ENCODE data around the gene ZNF276.
A peak's percentile ranks its signal among the peaks of the same experiment; 100 is the strongest.

The ZNF276 gene

GRCh38 chr16:89717688-89718505 lies 3.4 kb upstream of the ZNF276 start:
- Histone ChIP-seq H3K27ac (peak overlapping the region; percentile 100), H3K9me3 (no peaks in the 10 kb centered on the region), H3K27me3 (peaks cover 6% of the 10 kb centered on the region), H3K36me3 (peaks cover 8% of the 10 kb centered on the region), H3K4me3 (ENCODE audit: low read depth in 1 of 2, low read length in 1 of 2) (peak overlapping the region in 1 of 2 experiments; percentile 96), H3K4me1 (ENCODE audit: control insufficient read depth in 1 of 2, insufficient read depth in 1 of 2, low read depth in 1 of 2, low read length in 1 of 2) (peaks cover 36 to 37% of the 10 kb centered on the region in 2 experiments)
- TF ChIP-seq, protein P1, sequence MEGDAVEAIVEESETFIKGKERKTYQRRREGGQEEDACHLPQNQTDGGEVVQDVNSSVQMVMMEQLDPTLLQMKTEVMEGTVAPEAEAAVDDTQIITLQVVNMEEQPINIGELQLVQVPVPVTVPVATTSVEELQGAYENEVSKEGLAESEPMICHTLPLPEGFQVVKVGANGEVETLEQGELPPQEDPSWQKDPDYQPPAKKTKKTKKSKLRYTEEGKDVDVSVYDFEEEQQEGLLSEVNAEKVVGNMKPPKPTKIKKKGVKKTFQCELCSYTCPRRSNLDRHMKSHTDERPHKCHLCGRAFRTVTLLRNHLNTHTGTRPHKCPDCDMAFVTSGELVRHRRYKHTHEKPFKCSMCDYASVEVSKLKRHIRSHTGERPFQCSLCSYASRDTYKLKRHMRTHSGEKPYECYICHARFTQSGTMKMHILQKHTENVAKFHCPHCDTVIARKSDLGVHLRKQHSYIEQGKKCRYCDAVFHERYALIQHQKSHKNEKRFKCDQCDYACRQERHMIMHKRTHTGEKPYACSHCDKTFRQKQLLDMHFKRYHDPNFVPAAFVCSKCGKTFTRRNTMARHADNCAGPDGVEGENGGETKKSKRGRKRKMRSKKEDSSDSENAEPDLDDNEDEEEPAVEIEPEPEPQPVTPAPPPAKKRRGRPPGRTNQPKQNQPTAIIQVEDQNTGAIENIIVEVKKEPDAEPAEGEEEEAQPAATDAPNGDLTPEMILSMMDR (IDR thresholded peaks at IDR 0.05) = no peak

- no peaks in the 10 kb centered on the region for H3K27me3 ChIP-seq
- peak overlapping the region; percentile 100 for H3K27ac ChIP-seq
- TF ChIP-seq, protein P1 (IDR thresholded peaks at IDR 0.05) = no peak
- H3K4me3 ChIP-seq (ENCODE audit: low read depth in 1 of 2, low read length in 1 of 2) = peak overlapping the region; percentile 86 to 96
- H3K4me1 ChIP-seq (ENCODE audit: control insufficient read depth in 1 of 2, insufficient read depth in 1 of 2, low read depth in 1 of 2, low read length in 1 of 2) = peaks cover 55 to 63% of the 10 kb centered on the region in 2 experiments
- peaks cover 34% of the 10 kb centered on the region for H3K36me3 ChIP-seq
- H3K9me3 ChIP-seq = no peaks in the 10 kb centered on the region
These were observed 855 bp upstream of the ZNF276 start for GRCh38 chr16:89720551-89720812.

DNA sequence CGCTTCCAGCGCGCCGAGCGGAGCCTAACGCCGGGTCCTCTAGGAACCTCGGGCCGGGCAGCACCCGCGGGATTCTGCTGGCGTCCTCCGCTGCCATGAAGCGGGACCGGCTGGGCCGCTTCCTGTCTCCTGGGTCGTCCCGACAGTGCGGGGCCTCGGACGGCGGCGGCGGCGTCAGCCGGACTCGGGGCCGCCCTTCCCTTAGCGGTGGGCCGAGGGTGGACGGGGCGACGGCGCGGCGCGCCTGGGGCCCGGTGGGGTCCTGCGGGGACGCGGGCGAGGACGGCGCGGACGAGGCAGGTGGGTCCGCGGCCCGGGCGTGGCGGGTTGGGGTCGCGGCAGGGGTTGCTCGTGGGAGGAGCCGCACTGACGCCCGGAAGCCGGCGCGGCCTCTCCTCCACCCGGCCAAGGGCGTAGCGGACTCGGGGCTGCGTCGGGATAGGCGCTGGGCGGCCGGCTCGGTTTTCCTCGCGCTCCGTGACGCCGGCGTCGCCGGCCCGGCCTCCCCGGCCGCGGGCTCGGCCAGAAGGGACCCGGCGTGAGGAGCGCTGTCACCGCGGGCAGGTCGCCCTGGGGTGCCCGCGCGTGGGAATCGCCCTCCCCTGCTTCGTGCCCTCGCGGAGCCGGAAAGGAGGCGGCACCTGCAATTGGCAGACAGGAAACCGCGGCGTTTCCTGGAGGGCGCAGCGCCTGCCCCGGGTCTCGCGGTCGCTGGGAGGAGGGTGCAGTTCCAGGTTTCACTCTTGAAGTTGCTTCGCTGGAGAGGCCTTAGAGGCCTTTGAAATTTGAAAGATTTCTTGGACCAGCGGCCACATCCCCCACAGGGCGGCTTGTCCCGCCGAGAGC lies 432 bp downstream of the ZNF276 start:
- Histone ChIP-seq H3K36me3 (peaks cover 43% of the 10 kb centered on the region), H3K27me3 (no peaks in the 10 kb centered on the region), H3K9me3 (no peaks in the 10 kb centered on the region), H3K4me1 (ENCODE audit: control insufficient read depth in 1 of 2, insufficient read depth in 1 of 2, low read depth in 1 of 2, low read length in 1 of 2) (peaks cover 55 to 63% of the 10 kb centered on the region in 2 experiments), H3K27ac (peak overlapping the region; percentile 100), H3K4me3 (ENCODE audit: low read depth in 1 of 2, low read length in 1 of 2) (peak overlapping the region; percentile 86 to 96)
- TF ChIP-seq, protein P1 (IDR thresholded peaks at IDR 0.05) = peak; percentile 37

- TF ChIP-seq, protein P1 (IDR thresholded peaks at IDR 0.05) = no peak
- H3K4me3 ChIP-seq (ENCODE audit: low read depth in 1 of 2, low read length in 1 of 2) = peak overlapping the region; percentile 86 to 96
- H3K4me1 ChIP-seq (ENCODE audit: control insufficient read depth in 1 of 2, insufficient read depth in 1 of 2, low read depth in 1 of 2, low read length in 1 of 2) = peaks cover 55 to 61% of the 10 kb centered on the region in 2 experiments
- peak overlapping the region; percentile 100 for H3K27ac ChIP-seq
- H3K27me3 ChIP-seq = no peaks in the 10 kb centered on the region
- H3K9me3 ChIP-seq = no peaks in the 10 kb centered on the region
- peaks cover 52% of the 10 kb centered on the region for H3K36me3 ChIP-seq
These were observed 1.3 kb downstream of the ZNF276 start for GRCh38 chr16:89722392-89723278.
